Limb (tissue), 2 donors: ENCODE data around the gene TMEFF2.
"Not testable (repeated sequence)": the region's sequence is repeated elsewhere in the genome, so short reads cannot be mapped to it uniquely, and the experiment has no call there.

ENCODE experiments used
- DNase-seq, 2 donors: peaks; one replicate each; pipeline ENCODE4 v3.0.0-alpha.2; 2016; ENCODE audit errors: extremely low spot score in 2 of 2

The TMEFF2 gene

GRCh38 chr2:192130312-192130711 lies 64.4 kb downstream of the TMEFF2 start:
- not testable (repeated sequence) for DNase-seq

- no peak for DNase-seq
Observed at GRCh38 chr2:192128655-192129054, 66.1 kb downstream of the TMEFF2 start.

- DNase-seq, result no peak
Observed at GRCh38 chr2:192127434-192127833, 67.3 kb downstream of the TMEFF2 start.

- DNase-seq, result no peak
Observed at GRCh38 chr2:192126912-192127311, 67.8 kb downstream of the TMEFF2 start.

GRCh38 chr2:192126426-192126825 lies 68.3 kb downstream of the TMEFF2 start:
- no peak for DNase-seq

GRCh38 chr2:192124571-192124970 lies 70.2 kb downstream of the TMEFF2 start:
- no peak for DNase-seq

GRCh38 chr2:192123847-192124246 lies 70.9 kb downstream of the TMEFF2 start:
- DNase-seq, result peak in 1 of 2 donors; percentile 51

- no peak for DNase-seq
Observed at GRCh38 chr2:192122946-192123345, 71.8 kb downstream of the TMEFF2 start.

GRCh38 chr2:192122141-192122540 lies 72.6 kb downstream of the TMEFF2 start:
- DNase-seq, result peak in 1 of 2 donors; percentile 44

- DNase-seq, result no peak
Observed at GRCh38 chr2:192119536-192119935, 75.2 kb downstream of the TMEFF2 start.

- no peak for DNase-seq
Observed at GRCh38 chr2:192117705-192118104, 77.0 kb downstream of the TMEFF2 start.

GRCh38 chr2:192111536-192111935 lies 83.2 kb downstream of the TMEFF2 start:
- DNase-seq, result not testable (repeated sequence)

GRCh38 chr2:192099742-192100141 lies 95.0 kb downstream of the TMEFF2 start:
- no peak for DNase-seq

GRCh38 chr2:192098814-192099491 lies 95.8 kb downstream of the TMEFF2 start:
- no peak for DNase-seq

- no peak for DNase-seq
Observed at GRCh38 chr2:192091476-192091875, 103.3 kb downstream of the TMEFF2 start.

- no peak for DNase-seq
Observed at GRCh38 chr2:192090911-192091310, 103.8 kb downstream of the TMEFF2 start.

- DNase-seq, result no peak
Observed at GRCh38 chr2:192087398-192087958, 107.3 kb downstream of the TMEFF2 start.

GRCh38 chr2:192082121-192082520 lies 112.6 kb downstream of the TMEFF2 start:
- DNase-seq, result no peak

- not testable (repeated sequence) for DNase-seq
Observed at GRCh38 chr2:192080096-192080495, 114.6 kb downstream of the TMEFF2 start.

- no peak for DNase-seq
Observed at GRCh38 chr2:192073878-192074277, 120.9 kb downstream of the TMEFF2 start.

GRCh38 chr2:192072778-192073177 lies 122.0 kb downstream of the TMEFF2 start:
- no peak for DNase-seq

- DNase-seq, result no peak
Observed at GRCh38 chr2:192072261-192072660, 122.5 kb downstream of the TMEFF2 start.

GRCh38 chr2:192070099-192070498 lies 124.6 kb downstream of the TMEFF2 start:
- no peak for DNase-seq
